Activated CD4-positive, alpha-beta T cell treated with anti-CD3 and anti-CD28 coated beads, Interleukin-10, Interleukin-2, amounts not matched to agents 100 ng/mL and 50 ng/mL, durations not matched to agents 16 hours and 8 hours (primary cell): ENCODE results near the gene TTC28.
"Not testable (repeated sequence)": the region's sequence is repeated elsewhere in the genome, so short reads cannot be mapped to it uniquely, and the experiment has no call there.

Source experiments
- DNase-seq: peaks from one replicate; pipeline ENCODE4 v3.0.0-alpha.2; 2020

The TTC28 gene

GRCh38 chr22:28679611-28680287, at the start of gene TTC28:
Gene TTC28, minus strand, starts transcription at chr22:28679840. Its CDS starts 117 bp downstream, at chr22:28679723.
- DNase-seq: peak; percentile 13

DNA sequence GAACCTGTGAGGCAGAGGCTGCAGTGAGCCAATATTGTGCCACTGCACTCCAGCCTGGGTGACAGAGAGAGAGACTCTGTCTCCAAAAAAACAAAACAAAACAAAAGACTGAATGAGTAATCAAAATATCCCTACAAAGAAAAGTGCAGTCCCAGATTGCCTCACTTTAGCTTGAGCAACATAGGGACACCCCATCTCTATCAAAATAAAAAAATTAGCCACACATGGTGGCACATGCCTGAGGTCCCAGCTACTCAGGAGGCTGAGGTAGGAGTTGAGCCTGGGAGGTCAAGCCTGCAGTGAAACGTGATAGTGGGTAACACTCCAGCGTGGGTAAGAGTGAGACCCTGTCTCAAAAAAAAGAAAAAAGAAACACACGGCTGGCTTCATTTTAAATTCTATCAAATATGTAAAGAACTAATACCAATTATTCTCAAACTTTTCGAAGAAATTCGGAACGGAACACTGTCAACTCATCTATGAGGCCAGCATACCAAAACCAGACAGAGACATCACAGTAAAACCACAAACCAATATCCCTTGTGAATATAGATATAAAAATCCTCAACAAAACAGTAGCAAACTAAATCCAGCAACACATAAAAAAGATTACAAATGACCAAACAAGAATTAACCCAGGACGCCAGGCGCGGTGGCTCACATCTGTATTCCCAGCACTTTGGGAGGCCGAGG, 49.1 kb upstream of the TTC28 start:
- no peak for DNase-seq

DNA sequence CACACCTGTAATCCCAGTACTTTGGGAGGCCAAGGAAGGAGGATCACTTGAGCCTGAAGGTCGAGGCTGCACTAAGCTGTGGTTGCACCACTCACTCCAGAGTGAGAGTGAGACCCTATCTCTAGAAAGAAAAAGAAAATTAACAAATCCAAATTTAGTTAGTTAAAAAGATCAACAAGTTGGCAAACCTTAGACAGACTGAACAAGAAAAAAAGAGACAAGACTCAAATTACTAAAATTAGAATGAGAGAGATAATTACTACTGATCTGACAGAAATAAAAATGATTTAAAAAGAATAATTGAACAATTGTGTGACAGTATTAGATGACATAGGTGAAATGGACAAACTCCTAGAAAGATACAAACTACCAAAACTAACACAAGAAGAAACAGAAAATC, 48.4 kb upstream of the TTC28 start:
- DNase-seq: no peak

DNA sequence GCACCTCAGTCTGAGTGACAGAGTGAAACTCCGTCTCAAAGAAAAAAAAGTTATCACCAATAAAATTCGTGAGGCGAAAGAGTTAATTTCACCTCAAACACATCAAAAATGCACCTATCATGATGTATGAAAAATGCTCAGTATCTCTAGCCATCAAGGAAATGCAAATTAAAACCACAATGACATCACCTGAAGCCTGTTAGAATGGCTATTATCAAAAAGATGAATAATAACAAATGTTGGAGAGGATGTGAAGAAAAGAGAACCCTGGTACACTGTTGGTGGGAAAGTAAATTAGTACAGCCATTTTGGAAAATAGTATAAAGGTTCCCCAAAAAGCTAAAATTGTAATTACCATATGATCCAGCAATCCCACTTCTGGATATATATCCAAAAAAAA, 38.4 kb upstream of the TTC28 start:
- DNase-seq: peak; percentile 21

- DNase-seq: no peak
Measured at GRCh38 chr22:28716686-28717085, 37.0 kb upstream of the TTC28 start.

- DNase-seq: no peak
Measured at GRCh38 chr22:28715611-28716010, 36.0 kb upstream of the TTC28 start.

- DNase-seq: peak; percentile 68
Measured at GRCh38 chr22:28714043-28714628, 34.5 kb upstream of the TTC28 start.

DNA sequence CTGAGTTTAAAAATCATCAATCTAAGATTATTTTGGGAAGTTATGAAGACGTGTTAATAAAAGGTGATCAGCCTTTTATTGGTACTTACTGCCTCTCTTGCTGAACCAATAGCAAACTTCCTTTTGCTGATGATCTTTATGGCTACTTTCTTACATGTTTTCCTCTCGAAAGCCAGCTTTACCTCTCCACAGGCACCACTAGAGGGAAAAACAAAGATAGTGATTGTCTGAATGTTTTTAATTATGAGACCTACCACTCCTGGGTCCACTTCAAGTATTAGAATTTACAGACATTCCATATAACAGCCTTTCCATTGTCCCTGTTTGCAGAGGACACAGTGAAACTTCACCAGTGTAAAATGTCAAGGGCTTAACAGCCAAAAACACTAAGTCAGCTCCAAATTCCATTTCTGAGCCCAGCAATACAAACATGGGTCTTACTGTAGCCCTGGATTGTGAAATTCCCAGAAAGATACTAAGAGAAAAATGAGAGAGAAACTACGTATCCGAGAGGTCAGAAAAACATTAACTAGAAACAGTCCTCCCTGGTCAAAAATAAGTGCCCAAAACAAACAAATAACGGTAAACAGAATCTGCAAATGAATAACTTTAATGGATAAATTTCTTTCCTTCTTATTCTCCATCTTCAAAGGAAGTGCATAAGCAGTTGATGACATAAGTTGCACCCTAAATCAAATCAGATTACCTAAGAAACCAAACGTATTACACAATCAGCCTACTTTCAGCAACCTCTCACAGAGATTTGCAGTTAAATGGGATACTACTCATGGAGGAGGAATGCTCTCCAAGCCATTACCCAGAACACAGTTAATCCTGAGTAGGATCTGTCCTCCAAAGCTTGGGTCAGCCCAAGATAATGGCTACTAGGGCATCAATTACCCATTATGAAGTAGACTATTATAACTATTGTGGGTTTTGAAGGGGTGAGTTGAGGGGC, 32.5 kb upstream of the TTC28 start:
- DNase-seq: no peak

DNA sequence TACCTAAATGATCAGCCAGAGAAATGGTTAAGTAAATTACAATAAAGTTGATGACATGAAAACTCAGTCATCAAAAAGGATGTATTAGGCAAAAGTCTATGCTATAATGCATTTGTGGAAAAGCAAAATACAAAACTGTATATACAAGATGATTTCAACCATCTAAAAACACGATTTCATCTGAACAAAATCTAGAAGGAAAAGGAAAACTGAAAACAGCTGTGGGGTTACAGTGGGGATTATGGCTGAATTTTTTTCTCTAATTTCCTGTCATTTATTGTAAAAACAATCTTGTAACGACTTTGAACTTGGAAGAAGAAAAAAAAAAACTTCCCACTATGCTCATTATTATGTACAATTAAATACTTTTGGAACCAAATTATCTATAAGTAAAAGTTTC, 31.7 kb upstream of the TTC28 start:
- no peak for DNase-seq

DNA sequence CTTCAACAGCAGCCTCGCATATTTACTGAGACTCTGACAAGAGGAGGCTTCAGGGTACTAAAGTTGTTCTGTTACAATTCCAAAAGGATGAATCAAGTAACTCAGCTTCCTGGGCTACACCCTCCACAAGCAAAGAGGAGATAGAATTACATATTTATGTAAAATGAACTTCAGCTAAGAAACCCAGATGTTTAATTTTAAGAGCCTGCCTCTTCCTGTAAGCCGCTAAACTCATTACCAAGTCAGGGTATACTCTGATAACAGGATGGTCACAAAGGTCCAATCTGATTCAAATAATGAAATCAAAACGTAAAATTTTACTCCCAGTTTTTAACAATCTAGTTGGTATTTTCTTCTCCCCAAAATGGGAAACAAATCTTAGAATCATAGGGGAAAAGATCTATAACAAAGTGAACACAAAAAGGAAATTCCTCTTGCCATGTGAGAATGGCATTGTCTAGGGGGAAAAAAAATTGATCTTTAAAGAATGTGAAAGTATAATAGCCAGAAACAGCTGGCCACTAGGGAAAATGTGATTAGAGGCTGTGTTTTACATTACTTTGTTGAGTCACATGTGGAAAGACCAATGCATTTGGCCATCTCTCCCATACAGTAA, 31.0 kb upstream of the TTC28 start:
- no peak for DNase-seq

DNA sequence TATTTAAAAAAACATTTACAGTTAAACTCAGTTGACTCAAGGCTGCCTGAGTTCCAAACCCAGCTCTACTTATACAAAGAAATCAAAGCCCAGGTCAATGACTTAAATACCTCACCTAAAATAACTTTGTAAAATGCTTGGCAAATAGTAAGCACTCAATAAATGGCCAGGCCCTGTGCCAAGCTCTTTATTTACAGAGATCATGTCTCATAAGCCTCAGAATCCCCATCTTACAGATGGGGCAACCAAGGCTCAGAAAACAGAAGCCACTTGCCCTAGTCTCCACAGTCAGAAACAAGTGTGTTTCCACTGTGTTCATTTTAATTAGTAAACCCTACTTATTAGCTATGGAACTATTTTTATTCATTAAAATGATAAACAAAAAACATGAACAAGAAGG, 30.5 kb upstream of the TTC28 start:
- DNase-seq: no peak

- DNase-seq: no peak
Measured at GRCh38 chr22:28706845-28707244, 27.2 kb upstream of the TTC28 start.

DNA sequence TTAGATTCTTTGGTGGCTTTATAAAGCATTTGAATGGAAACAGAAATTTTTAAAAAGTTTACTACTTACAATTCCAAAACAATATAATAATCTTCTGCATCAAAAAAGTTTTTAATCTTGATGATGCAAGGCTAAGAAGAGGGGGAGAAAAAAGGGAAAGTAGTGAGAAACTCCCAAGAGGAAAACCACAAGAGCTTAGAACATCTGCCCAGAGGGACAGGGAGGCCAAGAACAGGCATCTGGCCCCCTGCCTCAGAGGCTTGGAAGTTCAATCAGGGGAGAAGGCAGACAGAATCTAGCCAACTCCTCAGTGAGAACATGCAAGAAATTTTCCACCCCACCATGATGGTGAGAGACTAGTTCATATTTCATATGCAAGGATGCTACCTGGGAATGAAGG, 23.8 kb upstream of the TTC28 start:
- DNase-seq: no peak

GRCh38 chr22:28702891-28703290, 23.3 kb upstream of the TTC28 start:
- no peak for DNase-seq

- not testable (repeated sequence) for DNase-seq
Measured at GRCh38 chr22:28693041-28693760, 13.6 kb upstream of the TTC28 start.

- not testable (repeated sequence) for DNase-seq
Measured at GRCh38 chr22:28689796-28690195, 10.2 kb upstream of the TTC28 start.

- not testable (repeated sequence) for DNase-seq
Measured at GRCh38 chr22:28682966-28683365, 3.3 kb upstream of the TTC28 start.

DNA sequence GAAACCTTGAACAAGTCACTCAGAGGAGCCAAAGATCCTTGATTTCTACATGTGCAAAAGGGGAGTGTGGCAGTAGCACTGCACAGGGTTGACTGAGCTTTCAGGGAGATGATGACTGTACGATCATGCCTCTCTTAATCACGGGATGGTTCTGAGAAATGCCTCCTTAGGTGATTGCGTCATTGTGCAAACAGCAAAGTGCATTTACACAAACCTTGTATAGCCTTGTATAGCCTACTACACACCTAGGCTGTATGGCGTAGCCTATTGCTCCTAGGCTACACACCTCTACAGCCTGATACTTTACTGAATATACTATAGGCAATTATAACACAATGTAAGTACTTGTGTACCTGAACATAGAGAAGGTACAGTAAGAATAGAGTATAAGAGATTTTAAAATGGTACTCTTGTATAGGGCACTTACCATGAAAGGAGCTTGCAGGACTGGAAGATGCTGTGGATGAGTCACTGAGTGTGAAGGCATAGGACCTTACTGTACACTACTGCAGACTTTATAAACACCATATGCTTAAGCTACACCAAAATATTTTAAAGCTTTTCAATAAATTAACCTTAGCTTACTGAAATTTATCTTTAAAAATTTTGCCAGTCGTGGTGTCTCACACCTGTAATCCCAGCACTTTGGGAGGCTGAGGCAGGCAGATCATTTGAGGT, 1.3 kb upstream of the TTC28 start:
- DNase-seq: peak; percentile 25

GRCh38 chr22:28678778-28679610, 646 bp downstream of the TTC28 start:
- not testable (repeated sequence) for DNase-seq

GRCh38 chr22:28678170-28678569, 1.5 kb downstream of the TTC28 start:
- DNase-seq: not testable (repeated sequence)
